Karpas-422 (cell line): ENCODE measurements around the gene TMTC2. TPM values are rescaled to one million over a fixed set of nuclear protein-coding genes. Genes with fewer than 3 reads are reported as not detected.

Experiments
- DNase-seq: peaks from one replicate; pipeline ENCODE4 v3.0.0-alpha.2; 2015
- H2AFZ ChIP-seq: fragments of 200-600 bp; sonication (generic); 2 replicates; pipeline ENCODE4 v1.6.1; 2014; ENCODE audit warnings: antibody characterized with exemption, low read length, mixed read lengths
- H3K27ac ChIP-seq: fragments of 200-600 bp; sonication (generic); 2 replicates; pipeline ENCODE4 v1.5.1; 2014; ENCODE audit warnings: mild to moderate bottlenecking, low read length, moderate library complexity
- H3K27me3 ChIP-seq: fragments of 200-600 bp; sonication (generic); 2 replicates; pipeline ENCODE4 v1.6.1; 2014; ENCODE audit warnings: low read length, mixed read lengths
- H3K36me3 ChIP-seq: fragments of 200-600 bp; sonication (generic); 2 replicates; pipeline ENCODE4 v1.6.1; 2014; ENCODE audit warnings: low read length, mixed read lengths; ENCODE audit not compliant: insufficient read depth
- H3K4me1 ChIP-seq: fragments of 200-600 bp; sonication (generic); 2 replicates; pipeline ENCODE4 v1.6.1; 2014; ENCODE audit warnings: mild to moderate bottlenecking, low read length, mixed read lengths
- H3K4me2 ChIP-seq: fragments of 200-600 bp; sonication (generic); 2 replicates; pipeline ENCODE4 v1.6.1; 2014; ENCODE audit warnings: low read length, low read depth, mild to moderate bottlenecking; ENCODE audit not compliant: poor library complexity, severe bottlenecking
- H3K4me3 ChIP-seq: fragments of 200-600 bp; sonication (generic); 2 replicates; pipeline ENCODE4 v1.5.1; 2014; ENCODE audit warnings: mild to moderate bottlenecking, antibody characterized with exemption, low read length, mixed read lengths
- H3K79me2 ChIP-seq: fragments of 200-600 bp; sonication (generic); 2 replicates; pipeline ENCODE4 v1.6.1; 2014; ENCODE audit warnings: mild to moderate bottlenecking, low read length, mixed read lengths
- H3K9ac ChIP-seq: fragments of 200-600 bp; sonication (generic); 2 replicates; pipeline ENCODE4 v1.6.0; 2014; ENCODE audit warnings: low read length
- H3K9me2 ChIP-seq: fragments of 200-600 bp; sonication (generic), shearing (Covaris generic); replicated peaks from 2 replicates; pipeline ENCODE4 v1.6.0; 2014; ENCODE audit warnings: mild to moderate bottlenecking, low read length, moderate library complexity; ENCODE audit not compliant: insufficient read depth
- H3K9me3 ChIP-seq: fragments of 300-700, 200-600 bp; sonication (generic); 2 replicates; pipeline ENCODE4 v1.6.1; 2014; ENCODE audit warnings: low read length, mixed read lengths
- H4K20me1 ChIP-seq: fragments of 200-600 bp; sonication (generic); 2 replicates; pipeline ENCODE4 v1.6.1; 2014; ENCODE audit warnings: mild to moderate bottlenecking, antibody characterized with exemption, low read length, low read depth; ENCODE audit not compliant: insufficient read depth
- total RNA-seq: library from RNA; depleted of rRNA; stranded (reverse); fragments of >200 nt; shearing (Covaris generic); gene quantifications from 2 replicates; pipeline ENCODE4 v1.2.3, GENCODE V29; 2014; ENCODE audit warnings: low replicate concordance

TMTC2 gene
- total RNA-seq, 1 experiment from 2014 or later, result 5.0 TPM

- H2AFZ ChIP-seq, result no peak overlapping the region
- H3K4me3 ChIP-seq, result no peak overlapping the region
- H3K4me2 ChIP-seq, result no peak overlapping the region
- no peaks in the 10 kb centered on the region for H3K4me1 ChIP-seq
- H3K9ac ChIP-seq, result no peak overlapping the region
- H3K9me2 ChIP-seq, result no peaks in the 10 kb centered on the region
- no peak for DNase-seq
- H4K20me1 ChIP-seq, result no peaks in the 10 kb centered on the region
- H3K27me3 ChIP-seq, result no peaks in the 10 kb centered on the region
- no peaks in the 10 kb centered on the region for H3K36me3 ChIP-seq
- H3K27ac ChIP-seq, result no peak overlapping the region
- H3K79me2 ChIP-seq, result no peaks in the 10 kb centered on the region
- no peaks in the 10 kb centered on the region for H3K9me3 ChIP-seq
Measured at GRCh38 chr12:83150465-83151189, 463.9 kb downstream of the TMTC2 start.

- no peaks in the 10 kb centered on the region for H3K4me1 ChIP-seq
- H3K4me3 ChIP-seq, result no peak overlapping the region
- no peaks in the 10 kb centered on the region for H3K27me3 ChIP-seq
- no peak for DNase-seq
- H2AFZ ChIP-seq, result no peak overlapping the region
- H3K9me3 ChIP-seq, result no peaks in the 10 kb centered on the region
- no peak overlapping the region for H3K27ac ChIP-seq
- no peaks in the 10 kb centered on the region for H3K9me2 ChIP-seq
- H3K4me2 ChIP-seq, result no peak overlapping the region
- H3K36me3 ChIP-seq, result no peaks in the 10 kb centered on the region
- H4K20me1 ChIP-seq, result no peaks in the 10 kb centered on the region
- H3K9ac ChIP-seq, result no peak overlapping the region
- H3K79me2 ChIP-seq, result no peaks in the 10 kb centered on the region
Measured at GRCh38 chr12:83153177-83153576, 466.5 kb downstream of the TMTC2 start.

GRCh38 chr12:83156815-83157214 lies 470.1 kb downstream of the TMTC2 start:
- no peaks in the 10 kb centered on the region for H3K79me2 ChIP-seq
- H3K4me3 ChIP-seq, result no peak overlapping the region
- no peaks in the 10 kb centered on the region for H3K36me3 ChIP-seq
- no peaks in the 10 kb centered on the region for H3K9me2 ChIP-seq
- H3K27ac ChIP-seq, result no peak overlapping the region
- H3K9me3 ChIP-seq, result no peaks in the 10 kb centered on the region
- no peaks in the 10 kb centered on the region for H3K27me3 ChIP-seq
- no peak overlapping the region for H3K4me2 ChIP-seq
- no peaks in the 10 kb centered on the region for H3K4me1 ChIP-seq
- peak overlapping the region; percentile 36; the same call in 1 of the 2 replicates for H2AFZ ChIP-seq
- H3K9ac ChIP-seq, result no peak overlapping the region
- H4K20me1 ChIP-seq, result no peaks in the 10 kb centered on the region
- DNase-seq, result no peak

- Histone ChIP-seq H2AFZ (no peak overlapping the region), H3K9me2 (no peaks in the 10 kb centered on the region), H3K79me2 (no peaks in the 10 kb centered on the region)
Measured at GRCh38 chr12:83157604-83158003, 470.9 kb downstream of the TMTC2 start.

GRCh38 chr12:83158613-83159207 lies 472.0 kb downstream of the TMTC2 start:
- H3K9me2 ChIP-seq, result no peaks in the 10 kb centered on the region
- no peaks in the 10 kb centered on the region for H3K79me2 ChIP-seq
- H3K36me3 ChIP-seq, result no peaks in the 10 kb centered on the region
- no peak for DNase-seq
- H4K20me1 ChIP-seq, result no peaks in the 10 kb centered on the region
- no peaks in the 10 kb centered on the region for H3K27me3 ChIP-seq
- H3K4me3 ChIP-seq, result no peak overlapping the region
- no peaks in the 10 kb centered on the region for H3K4me1 ChIP-seq
- no peaks in the 10 kb centered on the region for H3K9me3 ChIP-seq
- no peak overlapping the region for H3K9ac ChIP-seq
- no peak overlapping the region for H3K27ac ChIP-seq
- H2AFZ ChIP-seq, result no peak overlapping the region
- no peak overlapping the region for H3K4me2 ChIP-seq

More at GRCh38 chr12:83157604-83158003, 470.9 kb downstream of the TMTC2 start:
- Histone ChIP-seq H3K36me3 (no peaks in the 10 kb centered on the region), H3K27ac (no peak overlapping the region), H3K4me2 (no peak overlapping the region), H3K27me3 (no peaks in the 10 kb centered on the region), H3K4me1 (no peaks in the 10 kb centered on the region), H3K9ac (no peak overlapping the region), H4K20me1 (no peaks in the 10 kb centered on the region), H3K9me3 (no peaks in the 10 kb centered on the region), H3K4me3 (no peak overlapping the region)
- DNase-seq, result no peak

- no peaks in the 10 kb centered on the region for H3K27me3 ChIP-seq
- no peaks in the 10 kb centered on the region for H3K9me2 ChIP-seq
- H3K4me1 ChIP-seq, result no peaks in the 10 kb centered on the region
- H4K20me1 ChIP-seq, result no peaks in the 10 kb centered on the region
- H3K9me3 ChIP-seq, result no peaks in the 10 kb centered on the region
- H3K27ac ChIP-seq, result no peak overlapping the region
- H3K4me3 ChIP-seq, result no peak overlapping the region
- H3K9ac ChIP-seq, result no peak overlapping the region
- no peak overlapping the region for H3K4me2 ChIP-seq
- H3K79me2 ChIP-seq, result no peaks in the 10 kb centered on the region
- no peaks in the 10 kb centered on the region for H3K36me3 ChIP-seq
- DNase-seq, result no peak
- no peak overlapping the region for H2AFZ ChIP-seq
Measured at GRCh38 chr12:83161456-83161855, 474.8 kb downstream of the TMTC2 start.

- peaks cover 6% of the 10 kb centered on the region for H3K9me3 ChIP-seq
- no peaks in the 10 kb centered on the region for H3K27me3 ChIP-seq
- no peak overlapping the region for H3K27ac ChIP-seq
- H3K4me2 ChIP-seq, result no peak overlapping the region
- no peaks in the 10 kb centered on the region for H4K20me1 ChIP-seq
- H3K4me1 ChIP-seq, result no peaks in the 10 kb centered on the region
- H3K79me2 ChIP-seq, result no peaks in the 10 kb centered on the region
- H3K36me3 ChIP-seq, result no peaks in the 10 kb centered on the region
- H3K4me3 ChIP-seq, result no peak overlapping the region
- H3K9ac ChIP-seq, result no peak overlapping the region
- no peak overlapping the region for H2AFZ ChIP-seq
- no peak for DNase-seq
- H3K9me2 ChIP-seq, result no peaks in the 10 kb centered on the region
Measured at GRCh38 chr12:83168751-83169150, 482.0 kb downstream of the TMTC2 start.

GRCh38 chr12:83172441-83172840 lies 485.7 kb downstream of the TMTC2 start:
- Histone ChIP-seq H2AFZ (no peak overlapping the region), H3K27me3 (no peaks in the 10 kb centered on the region), H3K4me3 (no peak overlapping the region), H3K36me3 (no peaks in the 10 kb centered on the region), H4K20me1 (no peaks in the 10 kb centered on the region), H3K79me2 (no peaks in the 10 kb centered on the region), H3K4me2 (no peak overlapping the region), H3K9me3 (peaks cover 4% of the 10 kb centered on the region), H3K27ac (no peak overlapping the region), H3K9me2 (no peaks in the 10 kb centered on the region), H3K4me1 (no peaks in the 10 kb centered on the region), H3K9ac (no peak overlapping the region)
- DNase-seq, result no peak
